Endothelial cell (in vitro differentiated cells): Measurements from ENCODE around the gene SMG9. TPM values are rescaled to one million over a fixed set of nuclear protein-coding genes. Genes with fewer than 3 reads are reported as not detected.
A peak's percentile ranks its signal among the peaks of the same experiment; 100 is the strongest.

ENCODE experiments used
- DNase-seq: peaks from one replicate; pipeline ENCODE4 v3.0.0; 2021; ENCODE audit warnings: low spot score
- H3K27ac Mint-ChIP-seq: one replicate; pipeline ENCODE4 v1.8.0; 2021; ENCODE audit warnings: mixed read lengths, inconsistent platforms; ENCODE audit not compliant: unreplicated experiment
- H3K27me3 Mint-ChIP-seq: one replicate; pipeline ENCODE4 v1.8.0; 2021; ENCODE audit warnings: mild to moderate bottlenecking, moderate library complexity, mixed read lengths, inconsistent platforms; ENCODE audit not compliant: unreplicated experiment
- H3K36me3 Mint-ChIP-seq: one replicate; pipeline ENCODE4 v1.8.0; 2021; ENCODE audit warnings: mild to moderate bottlenecking, low read depth, mixed read lengths, inconsistent platforms; ENCODE audit not compliant: unreplicated experiment
- H3K4me1 Mint-ChIP-seq: one replicate; pipeline ENCODE4 v1.8.0; 2021; ENCODE audit warnings: mild to moderate bottlenecking, mixed read lengths, inconsistent platforms; ENCODE audit not compliant: unreplicated experiment
- H3K4me3 Mint-ChIP-seq: one replicate; pipeline ENCODE4 v1.8.0; 2021; ENCODE audit warnings: mild to moderate bottlenecking, mixed read lengths, inconsistent platforms; ENCODE audit not compliant: unreplicated experiment
- H3K9me3 Mint-ChIP-seq: one replicate; pipeline ENCODE4 v1.8.0; 2021; ENCODE audit warnings: mixed read lengths, inconsistent platforms; ENCODE audit not compliant: unreplicated experiment
- total RNA-seq: library from RNA; stranded (reverse); fragmentation: NEBNext Ultra II Directional; extraction: Animal tissue kit (Norgen Biotek cat#: 25700); gene quantifications from one replicate; pipeline ENCODE4 v1.2.1, GENCODE V29; 2021; ENCODE audit not compliant: unreplicated experiment
- TF ChIP-seq, protein P1 (sequence below): fragments of 200-600 bp; sonication (generic); IDR thresholded peaks from one replicate; pipeline ENCODE4 v1.5.0; 2021; ENCODE audit warnings: antibody characterized with exemption; ENCODE audit not compliant: unreplicated experiment

The SMG9 gene
- total RNA-seq, 1 donor from 2014 or later: 38.8 TPM

DNA sequence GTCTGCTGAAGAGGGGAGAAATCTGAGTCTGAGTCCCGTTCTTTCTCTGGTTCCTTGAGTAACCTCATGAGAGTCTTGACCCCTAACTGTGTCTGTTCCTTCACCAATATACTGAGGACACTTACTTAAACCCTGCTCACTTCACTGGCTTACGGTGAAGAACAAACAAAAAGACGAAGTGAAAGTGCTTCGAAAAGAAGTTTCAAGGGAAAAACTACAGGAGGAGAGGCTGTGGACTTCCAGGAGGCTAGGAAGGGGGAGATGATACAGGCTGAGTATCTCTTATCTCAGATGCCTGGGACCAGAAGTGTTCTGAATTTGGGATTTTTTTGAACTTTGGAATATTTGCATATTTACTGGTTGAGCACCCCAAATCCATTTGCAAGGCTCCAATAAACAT lies 6.1 kb downstream of the SMG9 start:
- H3K36me3 Mint-ChIP-seq: peaks cover 52% of the 10 kb centered on the region
- DNase-seq: no peak
- peaks cover 6% of the 10 kb centered on the region for H3K27me3 Mint-ChIP-seq
- no peak overlapping the region for H3K27ac Mint-ChIP-seq
- H3K9me3 Mint-ChIP-seq: no peaks in the 10 kb centered on the region
- TF ChIP-seq, protein P1, sequence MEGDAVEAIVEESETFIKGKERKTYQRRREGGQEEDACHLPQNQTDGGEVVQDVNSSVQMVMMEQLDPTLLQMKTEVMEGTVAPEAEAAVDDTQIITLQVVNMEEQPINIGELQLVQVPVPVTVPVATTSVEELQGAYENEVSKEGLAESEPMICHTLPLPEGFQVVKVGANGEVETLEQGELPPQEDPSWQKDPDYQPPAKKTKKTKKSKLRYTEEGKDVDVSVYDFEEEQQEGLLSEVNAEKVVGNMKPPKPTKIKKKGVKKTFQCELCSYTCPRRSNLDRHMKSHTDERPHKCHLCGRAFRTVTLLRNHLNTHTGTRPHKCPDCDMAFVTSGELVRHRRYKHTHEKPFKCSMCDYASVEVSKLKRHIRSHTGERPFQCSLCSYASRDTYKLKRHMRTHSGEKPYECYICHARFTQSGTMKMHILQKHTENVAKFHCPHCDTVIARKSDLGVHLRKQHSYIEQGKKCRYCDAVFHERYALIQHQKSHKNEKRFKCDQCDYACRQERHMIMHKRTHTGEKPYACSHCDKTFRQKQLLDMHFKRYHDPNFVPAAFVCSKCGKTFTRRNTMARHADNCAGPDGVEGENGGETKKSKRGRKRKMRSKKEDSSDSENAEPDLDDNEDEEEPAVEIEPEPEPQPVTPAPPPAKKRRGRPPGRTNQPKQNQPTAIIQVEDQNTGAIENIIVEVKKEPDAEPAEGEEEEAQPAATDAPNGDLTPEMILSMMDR: no peak
- peaks cover 6% of the 10 kb centered on the region for H3K4me1 Mint-ChIP-seq
- H3K4me3 Mint-ChIP-seq: peak overlapping the region; percentile 73

DNA sequence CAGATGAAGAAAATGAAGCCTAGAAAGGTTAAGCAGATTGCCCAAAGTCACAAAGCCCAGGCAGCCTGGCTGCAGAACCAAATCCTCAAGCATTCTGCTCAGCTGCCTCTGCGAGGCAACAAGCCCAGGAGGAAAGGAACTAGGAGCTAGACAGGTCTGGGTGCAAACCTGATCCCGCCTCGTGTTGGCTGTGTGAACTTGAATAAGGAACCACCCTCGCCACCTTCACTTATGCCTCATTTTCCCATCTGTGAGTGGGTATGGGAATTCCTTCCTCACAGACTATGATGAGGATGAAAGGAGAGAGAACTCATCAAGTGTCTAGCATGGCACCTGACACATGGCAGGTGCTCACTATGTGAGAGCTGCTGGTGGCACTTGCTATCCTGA lies 6.6 kb downstream of the SMG9 start:
- Mint-ChIP-seq H3K27ac (no peak overlapping the region), H3K4me3 (peak overlapping the region; percentile 58)

DNA sequence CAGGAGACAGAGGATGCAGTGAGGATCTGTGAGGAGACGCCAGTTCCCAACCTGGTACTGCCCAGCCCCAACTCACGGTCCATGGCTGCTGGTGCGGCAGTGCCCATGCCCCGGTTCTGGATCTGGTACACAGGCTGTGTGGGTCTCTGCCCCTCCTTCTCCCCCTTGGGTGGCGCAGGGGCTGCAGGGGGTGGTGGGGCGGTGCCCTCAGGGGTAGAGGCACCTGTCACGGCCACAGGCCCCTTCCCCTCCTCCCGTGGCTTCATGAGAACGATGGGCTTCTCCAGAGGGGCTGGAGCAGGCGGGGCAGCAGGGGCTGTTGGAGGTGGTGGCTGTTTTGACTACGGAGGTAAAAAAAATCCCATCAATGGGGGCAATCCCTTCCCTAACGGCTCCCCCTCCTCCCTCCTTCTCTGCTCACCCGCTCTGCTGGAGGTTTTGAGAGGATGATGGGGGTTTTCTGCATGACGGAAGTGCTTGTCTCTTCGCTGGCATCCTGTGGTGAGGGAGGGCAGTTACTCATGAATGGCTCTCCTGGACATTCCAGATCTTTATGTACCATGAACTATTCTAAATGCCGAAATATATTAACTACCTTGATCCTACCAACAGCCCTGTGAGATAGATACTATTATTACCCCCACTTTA lies 7.1 kb downstream of the SMG9 start:
- Mint-ChIP-seq H3K36me3 (peaks cover 53% of the 10 kb centered on the region), H3K9me3 (no peaks in the 10 kb centered on the region), H3K27ac (no peak overlapping the region), H3K4me1 (peaks cover 6% of the 10 kb centered on the region), H3K27me3 (peaks cover 6% of the 10 kb centered on the region), H3K4me3 (peak overlapping the region; percentile 58)
- TF ChIP-seq, protein P1: no peak
- DNase-seq: no peak

More for the DNA sequence above, 6.6 kb downstream of the SMG9 start:
- Mint-ChIP-seq H3K4me1 (peaks cover 6% of the 10 kb centered on the region), H3K36me3 (peaks cover 52% of the 10 kb centered on the region), H3K9me3 (no peaks in the 10 kb centered on the region), H3K27me3 (peaks cover 6% of the 10 kb centered on the region)
- TF ChIP-seq, protein P1: no peak
- no peak for DNase-seq

DNA sequence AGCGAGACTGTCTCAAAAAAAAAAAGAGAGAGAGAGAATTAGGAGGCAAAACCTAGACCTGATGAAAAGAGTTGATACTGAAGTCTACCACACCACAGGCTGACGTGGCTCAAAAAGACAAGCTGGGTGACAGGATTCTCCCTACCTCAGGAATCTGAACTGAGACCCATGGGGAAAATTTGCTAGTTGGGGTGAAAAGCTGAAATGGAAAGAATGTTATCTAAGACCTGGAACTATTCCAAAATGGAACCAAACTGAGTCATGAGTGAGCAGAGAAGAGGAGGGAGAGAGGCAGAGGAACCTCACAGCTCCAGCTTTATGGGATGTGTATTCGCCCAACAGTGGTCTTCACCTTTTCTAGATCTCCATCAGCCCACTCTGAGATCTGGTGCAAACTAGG lies 11.7 kb downstream of the SMG9 start:
- TF ChIP-seq, protein P1: no peak
- DNase-seq: no peak
- Mint-ChIP-seq H3K27me3 (peaks cover 4% of the 10 kb centered on the region), H3K9me3 (no peaks in the 10 kb centered on the region), H3K36me3 (peaks cover 53% of the 10 kb centered on the region), H3K4me1 (peaks cover 6% of the 10 kb centered on the region), H3K27ac (no peak overlapping the region), H3K4me3 (no peak overlapping the region)

DNA sequence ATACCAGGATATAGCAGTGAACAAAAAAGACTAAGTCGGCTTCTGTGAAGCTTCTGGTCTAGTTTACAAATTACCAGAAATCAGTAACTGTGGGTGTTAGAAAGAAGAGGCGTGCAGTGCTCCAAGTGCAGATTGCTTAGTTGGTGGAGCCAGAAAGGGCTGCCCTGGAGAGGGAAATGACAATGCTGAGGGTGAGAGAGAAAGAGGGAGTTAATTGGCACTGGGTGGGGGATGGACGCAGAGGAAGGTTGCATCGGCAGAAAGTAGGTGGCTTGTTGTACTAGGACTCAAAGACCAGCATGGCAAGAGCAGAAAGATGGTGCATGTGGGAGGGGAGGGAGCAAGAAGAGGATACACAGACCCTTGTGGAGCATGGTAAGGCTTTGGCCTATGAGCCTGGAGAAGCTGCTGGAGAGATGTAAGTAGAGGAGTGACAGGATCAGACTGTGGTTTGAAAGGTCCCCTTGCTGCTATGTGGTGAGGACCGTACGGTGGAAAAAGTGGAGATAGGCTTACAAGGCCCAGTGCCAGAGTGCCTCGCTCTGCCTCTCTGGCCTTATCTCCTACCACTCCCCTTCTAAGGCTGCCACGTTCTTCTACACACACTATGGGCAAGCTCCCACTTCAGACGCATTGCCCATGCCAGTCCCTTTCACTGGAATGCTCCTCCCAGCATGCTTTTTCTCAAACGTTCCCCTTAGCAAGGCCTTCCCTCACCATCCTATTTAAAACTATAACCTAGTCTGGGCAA lies 13.5 kb downstream of the SMG9 start:
- TF ChIP-seq, protein P1: no peak
- Mint-ChIP-seq H3K4me3 (peak overlapping the region; percentile 39), H3K27me3 (peaks cover 5% of the 10 kb centered on the region), H3K27ac (no peak overlapping the region), H3K4me1 (peaks cover 6% of the 10 kb centered on the region), H3K36me3 (peaks cover 50% of the 10 kb centered on the region), H3K9me3 (no peaks in the 10 kb centered on the region)
- DNase-seq: no peak
